ENCODE results near the gene CBY1. TPM values are rescaled to one million over a fixed set of nuclear protein-coding genes. Genes with fewer than 3 reads are reported as not detected.

The CBY1 gene
- total RNA-seq, 1 experiment from 2014 or later = 28.3 TPM

- H3K9me3 Mint-ChIP-seq (ENCODE audit: unreplicated experiment) = no peaks in the 10 kb centered on the region
- H3K27me3 Mint-ChIP-seq (ENCODE audit: insufficient read depth, unreplicated experiment) = no peaks in the 10 kb centered on the region
- Histone ChIP-seq H3K36me3 (ENCODE audit: control insufficient read depth, insufficient read depth, low read length) (no peaks in the 10 kb centered on the region), H3K4me1 (no peaks in the 10 kb centered on the region), H3K4me3 (ENCODE audit: low read depth, low read length) (peak overlapping the region; percentile 75), H3K27me3 (replicated peaks; ENCODE audit: control insufficient read depth, insufficient read depth, low read length) (no peaks in the 10 kb centered on the region), H3K9me3 (no peaks in the 10 kb centered on the region)
- H3K4me3 Mint-ChIP-seq (ENCODE audit: unreplicated experiment) = peak overlapping the region; percentile 90
- TSS peak; percentile 57 for BruUV-seq (replicated peaks)
- CTCF ChIA-PET = no interaction called here
- no peak for TF ChIP-seq CTCF (IDR thresholded peaks at IDR 0.05; ENCODE audit: insufficient read depth in 1 of 2, low read depth in 1 of 2, low read length in 1 of 2, severe bottlenecking in 1 of 2, unreplicated experiment in 1 of 2)
- DNase-seq = no peak
- H3K27ac Mint-ChIP-seq (ENCODE audit: unreplicated experiment) = peak overlapping the region; percentile 100
- H3K4me1 Mint-ChIP-seq (ENCODE audit: low read depth, unreplicated experiment) = no peaks in the 10 kb centered on the region
- POLR2A ChIA-PET = interaction anchor here (0.6 kb wide), 1 partner anchor 26 kb away, joined by 3 read pairs; no protein-coding TSS in a partner anchor
- H3K36me3 Mint-ChIP-seq (ENCODE audit: insufficient read depth, unreplicated experiment) = peaks cover 14% of the 10 kb centered on the region
- intact Hi-C loops (cut with micrococcal nuclease; ENCODE audit: unreplicated experiment) = no loop called here
These were observed 751 bp upstream of the CBY1 start for GRCh38 chr22:38655519-38656255.

- BruUV-seq (replicated peaks) = TSS peak; percentile 76
- no peaks in the 10 kb centered on the region for H3K4me1 Mint-ChIP-seq (ENCODE audit: low read depth, unreplicated experiment)
- intact Hi-C loops (cut with micrococcal nuclease; ENCODE audit: unreplicated experiment) = no loop called here
- H3K9me3 Mint-ChIP-seq (ENCODE audit: unreplicated experiment) = no peaks in the 10 kb centered on the region
- H3K36me3 Mint-ChIP-seq (ENCODE audit: insufficient read depth, unreplicated experiment) = peaks cover 14% of the 10 kb centered on the region
- TF ChIP-seq CTCF (IDR thresholded peaks at IDR 0.05; ENCODE audit: insufficient read depth in 1 of 2, low read depth in 1 of 2, low read length in 1 of 2, severe bottlenecking in 1 of 2, unreplicated experiment in 1 of 2) = no peak
- Histone ChIP-seq H3K9me3 (no peaks in the 10 kb centered on the region), H3K4me3 (ENCODE audit: low read depth, low read length) (peak overlapping the region; percentile 75), H3K27me3 (replicated peaks; ENCODE audit: control insufficient read depth, insufficient read depth, low read length) (no peaks in the 10 kb centered on the region), H3K36me3 (ENCODE audit: control insufficient read depth, insufficient read depth, low read length) (no peaks in the 10 kb centered on the region), H3K4me1 (no peaks in the 10 kb centered on the region)
- no peaks in the 10 kb centered on the region for H3K27me3 Mint-ChIP-seq (ENCODE audit: insufficient read depth, unreplicated experiment)
- POLR2A ChIA-PET = no interaction called here
- peak overlapping the region; percentile 100 for H3K27ac Mint-ChIP-seq (ENCODE audit: unreplicated experiment)
- CTCF ChIA-PET = no interaction called here
- peak in 1 of 2 experiments; percentile 41 for DNase-seq
- peak overlapping the region; percentile 90 for H3K4me3 Mint-ChIP-seq (ENCODE audit: unreplicated experiment)
These were observed 839 bp downstream of the CBY1 start for GRCh38 chr22:38657045-38657909.

- Mint-ChIP-seq H3K27me3 (ENCODE audit: insufficient read depth, unreplicated experiment) (no peaks in the 10 kb centered on the region), H3K27ac (ENCODE audit: unreplicated experiment) (no peak overlapping the region), H3K9me3 (ENCODE audit: unreplicated experiment) (peaks cover 9% of the 10 kb centered on the region), H3K4me1 (ENCODE audit: low read depth, unreplicated experiment) (no peaks in the 10 kb centered on the region), H3K36me3 (ENCODE audit: insufficient read depth, unreplicated experiment) (peaks cover 8% of the 10 kb centered on the region), H3K4me3 (ENCODE audit: unreplicated experiment) (no peak overlapping the region)
- no peaks in the 10 kb centered on the region for H3K4me1 ChIP-seq
- ChIA-PET CTCF (no interaction called here), POLR2A (interaction anchor here (0.6 kb wide), 1 partner anchor 79 kb away, joined by 7 read pairs; no protein-coding TSS in a partner anchor)
- H3K36me3 ChIP-seq (ENCODE audit: control insufficient read depth, insufficient read depth, low read length) = no peaks in the 10 kb centered on the region; the same call in 1 of the 2 replicates
- no peak for TF ChIP-seq CTCF (IDR thresholded peaks at IDR 0.05; ENCODE audit: insufficient read depth in 1 of 2, low read depth in 1 of 2, low read length in 1 of 2, severe bottlenecking in 1 of 2, unreplicated experiment in 1 of 2)
- no peak overlapping the region for H3K4me3 ChIP-seq (ENCODE audit: low read depth, low read length)
- no TSS peak for BruUV-seq (replicated peaks)
- H3K27me3 ChIP-seq (replicated peaks; ENCODE audit: control insufficient read depth, insufficient read depth, low read length) = no peaks in the 10 kb centered on the region
- no peaks in the 10 kb centered on the region for H3K9me3 ChIP-seq
- intact Hi-C loops (cut with micrococcal nuclease; ENCODE audit: unreplicated experiment) = no loop called here
- no peak for DNase-seq
These were observed 18.4 kb downstream of the CBY1 start for GRCh38 chr22:38674888-38675287.
